NOMO-1 (cell line): ENCODE results near the gene ARG2.

Source experiments
- DNase-seq, 2 experiments: peaks; one replicate each; lab custom pipeline; 2025; ENCODE audit not compliant: unreplicated experiment in 2 of 2; lab: John Stamatoyannopoulos, UW

ARG2 gene

GRCh38 chr14:67619446-67620216 lies at the start of gene ARG2:
TSS of gene ARG2 (plus strand) at chr14:67619920. CDS start at chr14:67619978, 58 bp downstream.
- DNase-seq, result peak; percentile 90 to 97

- no peak for DNase-seq
Observed at GRCh38 chr14:67570453-67570852, 49.3 kb upstream of the ARG2 start.

- peak; percentile 12 to 52 for DNase-seq
Observed at GRCh38 chr14:67571275-67571990, 48.3 kb upstream of the ARG2 start.

GRCh38 chr14:67571991-67572323 lies 47.8 kb upstream of the ARG2 start:
- DNase-seq, result no peak

- no peak for DNase-seq
Observed at GRCh38 chr14:67572608-67573007, 47.1 kb upstream of the ARG2 start.

- no peak for DNase-seq
Observed at GRCh38 chr14:67573228-67574010, 46.3 kb upstream of the ARG2 start.

- no peak for DNase-seq
Observed at GRCh38 chr14:67574156-67574555, 45.6 kb upstream of the ARG2 start.

GRCh38 chr14:67574806-67575205 lies 44.9 kb upstream of the ARG2 start:
- no peak for DNase-seq

- DNase-seq, result peak; percentile 23 to 35
Observed at GRCh38 chr14:67575684-67576083, 44.0 kb upstream of the ARG2 start.

- DNase-seq, result no peak
Observed at GRCh38 chr14:67576216-67576955, 43.3 kb upstream of the ARG2 start.

- no peak for DNase-seq
Observed at GRCh38 chr14:67577181-67577808, 42.4 kb upstream of the ARG2 start.

- no peak for DNase-seq
Observed at GRCh38 chr14:67577909-67578749, 41.6 kb upstream of the ARG2 start.

- DNase-seq, result no peak
Observed at GRCh38 chr14:67579040-67579439, 40.7 kb upstream of the ARG2 start.

- no peak for DNase-seq
Observed at GRCh38 chr14:67579636-67580035, 40.1 kb upstream of the ARG2 start.

GRCh38 chr14:67580336-67581171 lies 39.2 kb upstream of the ARG2 start:
- DNase-seq, result no peak

- DNase-seq, result no peak
Observed at GRCh38 chr14:67581643-67582042, 38.1 kb upstream of the ARG2 start.

GRCh38 chr14:67582061-67582460 lies 37.7 kb upstream of the ARG2 start:
- no peak for DNase-seq
